GM21390 (cell line): ENCODE measurements around the gene ITGB8.

ENCODE experiments used
- ATAC-seq: cut with Tn5 transposase; IDR thresholded peaks from one replicate; pipeline ENCODE4 v1.9.1; 2021; ENCODE audit not compliant: unreplicated experiment

Gene ITGB8

DNA sequence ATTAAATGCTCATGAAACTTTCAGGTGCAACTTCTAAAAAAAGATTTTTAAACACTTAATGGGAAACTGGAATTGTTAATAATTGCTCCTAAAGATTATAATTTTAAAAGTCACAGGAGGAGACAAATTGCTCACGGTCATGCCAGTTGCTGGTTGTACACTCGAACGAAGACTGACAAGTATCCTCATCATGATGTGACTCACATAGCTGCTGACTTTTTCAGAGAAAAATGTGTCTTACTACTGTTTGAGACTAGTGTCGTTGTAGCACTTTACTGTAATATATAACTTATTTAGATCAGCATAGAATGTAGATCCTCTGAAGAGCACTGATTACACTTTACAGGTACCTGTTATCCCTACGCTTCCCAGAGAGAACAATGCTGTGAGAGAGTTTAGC lies 79.3 kb downstream of the ITGB8 start:
- ATAC-seq, result no peak

DNA sequence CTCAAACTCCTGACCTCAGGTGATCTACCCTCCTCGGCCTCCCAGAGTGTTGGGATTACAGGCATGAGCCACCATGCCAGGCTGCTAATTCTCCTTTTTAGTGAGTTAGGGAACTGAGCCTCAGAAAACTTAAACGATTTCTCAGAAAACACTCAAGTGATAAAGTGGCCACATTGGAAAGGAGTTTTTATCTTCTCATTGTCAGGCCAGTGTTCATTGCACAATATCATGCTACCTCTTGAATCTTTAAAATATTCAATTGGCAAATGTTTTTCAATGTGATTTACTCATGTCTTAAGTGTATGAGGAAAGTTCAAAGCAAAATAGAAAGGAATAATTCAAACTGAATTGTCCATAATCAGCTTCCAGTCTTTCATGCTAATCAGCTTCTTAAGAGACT lies 80.7 kb downstream of the ITGB8 start:
- no peak for ATAC-seq

DNA sequence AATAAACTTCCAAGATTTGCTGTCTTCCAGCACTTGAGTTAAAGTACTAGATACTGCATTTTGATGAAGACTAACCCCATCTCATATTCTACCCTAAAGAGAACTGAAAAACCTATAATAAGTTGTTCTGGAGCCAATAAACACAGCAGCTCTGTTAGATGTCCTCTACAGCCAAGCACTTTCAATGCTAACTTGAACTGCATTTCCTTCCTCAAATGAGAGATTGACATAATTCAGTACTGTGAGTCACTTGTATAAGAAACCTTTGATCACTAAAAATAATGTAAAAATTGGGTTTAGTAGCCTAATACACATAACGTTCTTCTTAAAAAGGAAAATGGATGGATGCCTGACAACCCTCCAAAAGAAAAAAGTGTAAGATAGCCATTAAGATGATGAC lies 81.3 kb downstream of the ITGB8 start:
- no peak for ATAC-seq

DNA sequence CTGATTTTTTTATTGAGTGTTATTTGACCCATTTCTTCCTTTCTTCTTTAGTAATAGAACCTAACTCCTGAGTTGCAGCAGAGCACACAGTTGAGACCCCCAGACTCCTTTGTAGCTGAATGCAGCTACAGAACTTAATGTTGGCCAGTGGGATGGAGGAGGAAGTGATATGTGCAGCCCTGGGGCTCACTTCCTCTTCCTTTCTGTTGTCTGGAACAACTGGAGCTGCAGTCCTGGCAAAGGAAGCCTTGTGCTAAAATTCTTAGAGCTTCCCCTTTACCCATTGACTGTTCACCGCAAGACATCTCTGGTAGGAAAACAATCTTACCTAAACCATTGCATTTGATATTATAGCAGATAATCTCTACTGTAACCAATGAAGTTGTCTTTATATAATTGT lies 86.6 kb downstream of the ITGB8 start:
- ATAC-seq, result no peak

DNA sequence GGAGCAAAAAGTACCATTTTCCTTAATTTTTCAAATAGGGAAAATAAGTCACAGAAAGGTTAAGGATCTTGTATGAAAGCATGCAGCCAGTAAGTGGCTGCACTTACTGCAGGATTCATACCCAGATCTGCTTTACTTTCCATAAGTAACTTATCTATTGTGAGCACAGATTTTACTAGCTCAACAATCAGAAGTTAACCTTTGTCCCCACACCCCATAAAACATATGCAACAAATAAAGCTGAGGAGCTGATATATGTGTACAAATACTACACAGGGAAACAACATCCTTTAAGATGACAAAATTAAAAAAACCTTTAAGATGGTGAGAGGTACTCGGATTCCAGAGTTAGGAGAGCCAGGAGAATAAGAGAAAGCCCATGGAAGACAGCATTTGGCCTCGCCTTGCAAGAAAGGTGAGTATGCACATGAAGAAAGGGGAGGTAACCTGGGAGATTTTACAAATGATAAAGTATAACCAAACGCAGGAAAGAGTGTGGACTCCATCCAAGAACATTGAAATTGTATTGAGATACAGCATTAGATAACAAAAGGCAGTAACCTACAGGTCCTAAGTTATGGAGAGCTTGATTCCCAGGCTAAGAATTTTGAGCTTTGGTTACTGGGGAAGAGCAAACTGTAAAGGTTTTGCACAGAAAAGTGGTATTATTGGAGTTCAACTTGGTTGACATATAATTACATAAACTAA lies 87.1 kb downstream of the ITGB8 start:
- no peak for ATAC-seq

DNA sequence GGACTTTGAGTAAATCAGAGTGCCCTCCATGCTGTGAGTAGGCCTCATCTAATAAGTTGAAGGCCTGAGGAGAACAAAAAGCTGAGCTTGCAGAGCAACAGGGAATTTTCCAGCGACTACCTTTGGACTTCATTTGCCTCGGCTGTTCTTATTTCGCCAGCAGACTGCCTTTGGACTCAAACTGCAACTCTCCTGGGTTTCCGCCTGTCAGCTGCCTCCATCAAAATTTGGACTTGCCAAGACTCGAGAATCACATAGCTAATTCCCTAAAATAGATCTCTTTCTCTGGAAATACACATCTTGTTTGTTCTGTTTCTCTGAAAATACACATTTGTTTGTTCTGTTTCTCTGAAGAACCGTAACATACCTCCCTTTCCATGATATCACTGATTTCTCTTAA lies 93.8 kb downstream of the ITGB8 start:
- no peak for ATAC-seq

DNA sequence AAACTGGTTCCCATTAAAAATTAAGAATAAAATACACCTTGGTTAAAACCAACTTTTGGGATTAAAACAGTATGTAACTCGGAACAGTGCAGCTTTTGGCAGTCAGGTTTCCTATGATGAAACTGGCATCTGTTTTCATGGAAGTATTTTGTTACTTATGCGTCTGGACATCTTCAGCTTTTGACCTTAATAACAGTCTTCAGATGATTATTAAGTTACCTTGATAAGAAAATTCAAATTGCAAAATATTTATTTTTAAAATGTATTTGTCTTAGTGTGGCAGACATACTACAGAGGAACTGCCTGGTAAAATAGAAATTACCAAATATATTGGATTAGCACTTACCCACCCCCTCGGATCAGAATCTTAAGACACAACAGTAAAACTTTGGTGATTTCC lies 100.0 kb downstream of the ITGB8 start:
- no peak for ATAC-seq

DNA sequence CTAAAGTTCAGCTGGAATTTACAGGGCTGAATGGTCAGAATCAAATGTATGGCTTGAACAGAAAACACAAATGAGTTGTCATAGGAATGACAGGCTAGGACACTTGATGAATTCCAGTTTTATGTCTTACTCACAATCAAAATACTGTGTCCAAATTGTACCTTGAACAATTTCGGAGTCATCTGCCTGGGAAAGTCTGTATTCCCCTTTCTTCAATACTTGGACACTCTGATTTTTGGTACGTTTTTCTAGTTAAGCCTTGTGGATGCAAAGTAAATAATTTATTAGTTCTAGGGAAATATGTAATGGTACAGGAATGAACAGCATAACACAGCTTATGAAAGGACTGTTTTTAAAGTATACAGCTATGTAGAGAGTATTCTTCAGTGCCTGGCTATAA lies 100.4 kb downstream of the ITGB8 start:
- no peak for ATAC-seq

DNA sequence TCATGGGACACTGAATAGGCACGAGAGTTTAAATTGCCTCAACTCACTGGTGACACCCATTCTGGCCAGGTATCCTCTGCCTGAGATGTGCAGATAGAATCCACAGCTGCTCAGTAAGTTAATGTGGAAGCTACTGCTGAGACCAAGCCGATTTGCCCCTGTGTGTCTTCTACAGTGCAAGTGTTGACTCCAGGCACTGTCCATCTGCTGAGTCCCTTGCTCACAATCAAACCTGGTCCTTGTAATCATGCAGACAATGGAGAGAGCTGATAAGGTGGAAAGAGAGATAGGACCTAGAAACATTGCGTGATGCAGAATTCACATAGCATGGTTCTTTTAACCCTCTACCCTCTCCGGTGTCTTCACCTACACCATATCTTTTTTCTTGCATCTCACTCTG lies 101.4 kb downstream of the ITGB8 start:
- no peak for ATAC-seq

DNA sequence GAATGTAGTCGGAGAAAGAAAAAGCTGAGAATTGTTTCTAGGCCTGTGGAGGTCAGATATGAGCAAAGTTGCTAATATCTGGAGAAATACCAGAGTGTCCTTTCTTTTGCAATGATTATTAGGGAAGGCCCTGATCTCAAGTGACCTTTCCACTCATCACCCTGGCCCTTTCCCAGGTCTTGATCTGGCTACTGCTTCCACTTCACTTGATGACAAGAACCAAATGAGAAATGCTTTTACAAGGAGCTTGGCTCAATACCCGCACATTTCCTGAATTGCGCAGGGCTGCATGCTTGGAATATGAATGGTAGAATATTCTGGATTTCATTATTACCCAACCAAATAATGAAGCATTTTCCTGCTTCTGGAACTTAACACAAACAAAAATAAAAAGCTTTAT lies 104.6 kb downstream of the ITGB8 start:
- no peak for ATAC-seq

DNA sequence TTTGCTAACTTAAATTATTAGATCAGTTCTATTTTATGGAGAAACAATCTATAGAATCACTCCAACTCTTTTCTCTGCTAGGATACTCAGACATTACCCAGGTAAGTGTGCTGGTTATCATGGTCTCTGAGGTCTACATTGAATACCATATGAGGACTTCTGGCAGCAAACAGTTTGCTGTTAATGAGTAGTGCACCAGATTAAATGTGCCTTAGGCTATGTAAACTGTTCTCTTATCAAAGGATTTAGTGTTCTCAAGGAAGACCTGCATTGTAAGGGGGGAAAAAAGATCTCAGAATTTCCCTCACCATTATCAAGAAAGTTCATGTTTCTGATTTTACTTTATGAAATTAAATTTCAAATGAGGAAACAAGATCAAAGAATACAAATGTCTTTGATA lies 107.5 kb downstream of the ITGB8 start:
- ATAC-seq, result peak; percentile 12

DNA sequence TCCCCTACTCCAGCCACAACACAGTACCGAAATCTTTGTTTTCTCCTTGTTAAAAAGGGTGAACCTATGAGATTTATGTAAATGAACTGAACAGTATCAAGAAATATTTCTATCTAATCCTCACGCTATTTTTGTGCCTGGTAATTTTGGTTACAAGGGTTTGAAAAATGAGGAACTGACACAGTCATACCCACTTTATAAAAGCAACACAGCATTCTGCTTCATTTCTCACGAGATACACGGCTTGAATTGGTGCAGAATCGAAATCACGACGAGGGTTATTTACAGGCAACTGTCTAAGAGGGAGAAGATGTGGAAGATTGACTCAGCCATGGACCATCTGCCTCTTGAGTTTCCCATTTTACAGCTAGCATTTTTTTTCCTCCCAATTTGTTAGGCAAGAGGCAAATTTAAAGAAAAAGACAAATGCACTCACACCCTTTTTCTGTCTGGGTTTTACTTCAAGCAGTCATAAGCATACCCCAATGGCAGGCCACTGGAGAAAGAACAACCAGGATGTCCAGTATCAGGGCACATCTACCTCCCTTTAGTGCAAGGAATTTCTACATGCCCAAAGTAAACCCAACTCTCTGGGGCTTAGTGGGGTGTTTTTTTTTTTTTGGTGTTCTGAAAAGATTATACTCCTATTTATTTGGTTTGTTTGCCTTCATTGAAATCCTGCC lies 108.1 kb downstream of the ITGB8 start:
- peak; percentile 88 for ATAC-seq

DNA sequence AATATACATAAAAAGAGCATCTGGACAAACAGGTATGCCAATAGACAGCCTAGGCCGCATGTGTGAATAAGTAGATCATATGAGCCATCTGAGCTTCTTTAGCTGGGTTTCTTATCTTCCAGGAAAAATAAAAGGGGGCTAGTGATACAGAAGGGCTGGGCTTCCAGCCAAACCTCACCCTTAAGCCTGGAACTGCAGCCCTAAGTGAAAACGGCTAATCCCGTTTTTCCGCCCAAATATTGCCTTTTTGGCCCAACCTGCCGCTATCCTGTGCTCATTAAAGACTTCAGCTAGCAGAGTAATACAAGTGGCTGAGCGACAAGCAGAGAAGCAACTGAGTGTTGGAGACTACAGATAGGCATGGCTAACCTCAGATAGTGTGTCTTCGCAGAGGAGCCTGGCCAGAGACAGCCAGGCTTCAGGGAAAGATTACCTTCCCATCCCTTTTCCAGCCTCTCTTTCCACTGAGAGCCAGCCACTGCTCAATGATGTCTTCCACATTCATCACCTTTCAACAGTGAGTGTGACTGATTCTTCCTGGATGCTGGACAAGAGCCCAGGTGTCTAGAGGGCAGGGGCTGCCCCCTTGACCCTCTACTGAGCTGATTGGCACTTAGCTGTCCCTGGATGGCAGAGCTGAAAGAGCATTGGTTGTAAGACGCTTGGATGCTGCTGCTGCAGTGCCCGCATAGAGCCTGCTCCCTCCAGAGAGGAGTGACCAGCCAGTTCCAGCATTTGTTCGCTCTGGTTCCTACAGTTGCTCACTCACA lies 108.9 kb downstream of the ITGB8 start:
- ATAC-seq, result no peak

DNA sequence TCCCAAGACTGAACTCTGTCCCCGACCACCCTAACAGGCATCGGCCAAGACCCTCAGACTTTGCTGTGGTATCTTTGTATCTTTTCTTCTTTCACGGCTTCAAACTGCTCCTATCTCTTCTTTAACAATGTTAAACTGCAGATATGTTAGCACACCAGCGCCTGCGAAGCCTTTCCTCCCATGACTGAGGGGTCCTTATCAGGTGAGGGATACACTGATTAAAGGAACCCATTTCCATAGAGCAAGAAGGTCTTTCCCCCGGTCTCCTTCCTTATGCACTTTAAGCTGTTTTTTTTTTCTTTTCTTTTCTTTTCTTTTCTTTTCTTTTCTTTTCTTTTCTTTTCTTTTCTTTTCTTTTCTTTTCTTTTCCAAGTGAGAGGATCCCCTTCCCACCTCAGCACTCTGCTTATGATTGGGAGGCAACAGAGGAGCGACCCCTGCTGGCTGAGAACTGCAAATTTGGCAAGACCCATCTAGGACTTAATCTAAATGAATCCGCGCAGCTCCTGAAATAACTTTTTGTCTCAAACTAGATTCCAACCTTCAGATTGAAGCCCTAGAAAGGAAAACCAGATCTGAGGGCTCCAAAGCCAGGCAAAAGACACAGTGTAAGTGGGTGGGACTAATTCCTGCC lies 109.9 kb downstream of the ITGB8 start:
- no peak for ATAC-seq

DNA sequence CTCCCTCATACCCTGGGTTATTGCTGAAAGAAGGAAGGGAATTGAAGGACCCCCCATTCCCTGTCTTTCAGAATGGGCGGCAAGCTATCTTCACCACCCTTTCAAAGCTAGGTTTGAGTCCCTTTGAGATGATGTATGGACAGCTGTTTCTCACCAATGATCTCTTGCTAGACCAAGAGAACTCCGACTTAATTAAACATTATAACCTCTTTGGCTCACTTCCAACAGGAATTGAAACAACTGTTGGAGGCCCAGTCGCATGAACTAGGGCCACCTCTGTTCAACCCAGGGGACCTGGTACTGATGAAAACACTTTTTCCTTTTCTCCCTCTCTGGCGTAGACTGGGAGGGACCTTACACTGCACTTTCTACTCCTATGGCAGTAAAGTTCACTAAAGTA lies 110.6 kb downstream of the ITGB8 start:
- no peak for ATAC-seq

DNA sequence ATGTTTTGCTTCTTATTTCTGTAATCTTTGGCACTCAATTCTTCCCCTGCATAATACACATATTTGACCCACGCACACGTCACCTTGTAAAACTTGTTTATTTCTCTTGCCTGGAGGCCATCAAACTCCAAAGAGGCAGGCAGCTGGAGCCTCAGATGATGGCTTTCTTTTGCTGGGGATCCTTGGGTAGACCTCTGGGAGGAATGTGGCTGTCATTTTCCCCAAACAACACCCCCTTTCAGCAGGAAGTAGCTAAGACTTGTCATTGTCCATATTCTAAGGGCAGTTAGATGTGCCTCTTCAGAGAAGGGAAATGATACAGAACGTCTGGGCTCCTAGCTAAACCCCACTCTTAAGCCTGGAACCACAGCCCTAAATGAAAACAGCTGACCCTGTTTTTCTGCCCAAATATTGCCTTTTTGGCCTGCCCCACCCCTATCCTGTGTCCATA lies 111.3 kb downstream of the ITGB8 start:
- no peak for ATAC-seq

DNA sequence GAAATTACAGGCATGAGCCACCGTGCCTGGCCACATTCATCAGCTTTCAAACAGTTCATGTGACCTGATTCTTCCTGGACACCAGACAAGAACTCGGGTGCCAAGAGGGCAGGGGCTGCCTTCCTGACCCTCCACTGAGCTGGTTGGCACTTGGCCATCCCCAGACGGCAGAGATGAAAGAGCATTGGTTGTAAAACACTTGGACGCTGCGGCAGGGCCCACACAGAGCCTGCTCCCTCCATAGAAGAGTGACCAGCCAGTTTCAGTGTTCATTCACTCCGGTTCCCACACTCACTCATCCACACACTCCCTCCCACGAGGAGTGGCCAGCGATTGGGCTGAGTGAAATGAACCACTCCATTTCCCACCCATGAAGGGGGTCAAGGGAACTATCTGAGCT lies 112.3 kb downstream of the ITGB8 start:
- ATAC-seq, result no peak

DNA sequence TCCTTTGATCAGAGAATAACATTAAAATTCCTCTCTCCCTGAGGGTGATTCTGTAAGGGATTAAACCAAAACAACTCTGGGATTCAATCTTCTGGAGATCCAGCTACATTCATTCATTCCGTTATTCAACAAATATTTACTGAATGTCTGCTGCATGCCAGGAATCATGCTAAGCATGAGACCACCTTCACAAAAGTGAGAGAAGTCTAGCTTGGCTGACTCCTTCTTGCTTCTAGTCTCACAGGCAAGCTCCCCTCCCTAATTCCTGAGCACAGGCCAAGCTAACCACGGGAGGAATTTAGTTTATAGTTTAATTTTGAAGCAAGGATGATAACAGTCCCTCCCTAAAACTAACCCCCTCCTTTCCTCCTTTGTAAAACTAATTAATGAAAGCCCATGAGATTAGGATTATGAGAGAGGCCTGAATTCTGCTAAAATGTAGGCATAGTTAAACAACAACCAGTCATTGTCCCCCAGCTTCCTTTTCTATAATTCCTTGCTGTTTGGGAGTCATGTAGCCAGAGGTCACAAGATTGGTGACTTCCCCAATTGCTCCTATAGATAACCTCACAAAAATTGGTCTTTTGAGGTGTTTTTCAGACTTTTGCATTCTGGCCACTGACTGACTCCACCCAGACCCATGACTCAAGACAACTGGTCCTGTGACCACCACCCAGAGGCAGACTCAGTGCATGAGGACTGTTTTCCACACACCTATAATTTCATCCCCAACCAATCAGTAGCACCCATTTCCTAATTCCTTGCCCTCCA lies 113.5 kb downstream of the ITGB8 start:
- ATAC-seq, result no peak

DNA sequence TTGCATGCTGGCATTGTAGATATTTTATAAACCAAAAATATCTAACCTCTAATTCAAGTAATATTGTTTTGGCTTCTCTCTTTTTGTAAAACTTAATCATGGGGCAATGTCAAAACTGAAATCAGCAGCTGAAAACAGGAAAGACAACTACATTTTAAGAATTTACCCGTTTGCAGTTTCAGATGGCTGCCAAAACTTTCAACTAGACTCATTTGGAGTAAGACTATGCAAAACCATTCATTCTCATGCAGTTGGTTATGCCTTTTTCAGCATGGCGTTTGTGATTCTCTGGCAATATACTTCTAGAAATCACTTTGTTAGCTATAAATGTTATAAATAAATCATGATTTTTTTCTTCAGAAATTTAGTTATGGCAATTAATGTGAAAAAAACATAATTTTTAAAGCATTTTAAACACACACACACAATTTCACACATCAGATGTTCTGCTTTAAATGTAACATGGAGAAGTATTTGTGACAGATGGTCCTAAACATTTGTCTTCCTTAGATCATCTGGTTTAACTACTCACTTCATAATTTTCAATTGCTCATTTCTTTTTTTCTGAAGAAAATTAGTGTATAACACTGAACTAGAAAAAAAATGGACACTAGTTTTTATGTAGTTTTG lies 116.4 kb downstream of the ITGB8 start:
- ATAC-seq, result peak; percentile 86

DNA sequence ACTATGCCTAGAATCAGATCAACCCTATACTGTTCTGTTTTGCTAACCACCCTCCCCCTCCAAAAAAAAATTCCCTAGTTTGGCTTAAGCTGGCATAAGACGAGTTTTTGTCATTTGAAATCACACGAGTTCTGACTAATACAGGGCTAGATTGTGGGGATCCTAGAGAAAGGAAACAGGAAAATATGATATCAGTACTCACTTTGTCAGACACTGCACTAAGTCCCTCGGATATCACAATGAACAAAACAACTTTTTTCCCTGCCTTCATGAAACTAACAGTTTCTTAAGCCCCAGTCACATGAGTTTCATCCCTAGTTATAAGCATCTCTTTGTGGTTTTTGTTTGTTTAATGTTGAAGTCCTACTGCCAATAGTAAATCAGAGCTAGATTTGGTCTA lies 118.5 kb downstream of the ITGB8 start:
- no peak for ATAC-seq
